CD14-positive monocyte (primary cell): ENCODE results near the gene IVD. TPM values are rescaled to one million over a fixed set of nuclear protein-coding genes. Genes with fewer than 3 reads are reported as not detected.

ENCODE experiments used
- DNase-seq, 3 donors: peaks; one replicate each; pipeline ENCODE4 v3.0.0-alpha.2; 2011 to 2022
- H2AFZ ChIP-seq: 2 replicates; pipeline ENCODE4 v1.6.0; 2012; ENCODE audit warnings: mild to moderate bottlenecking, low read depth, low read length, inconsistent platforms; ENCODE audit not compliant: insufficient read depth, poor library complexity, severe bottlenecking
- H3K27ac ChIP-seq, 2 donors: 1 replicate in 1 of 2; 2 replicates in 1 of 2; pipeline ENCODE4 v1.5.1; 2012 to 2013; ENCODE audit warnings: low read length in 2 of 2, control low read depth in 1 of 2, inconsistent platforms in 1 of 2, low read depth in 1 of 2, mild to moderate bottlenecking in 1 of 2
- H3K27me3 ChIP-seq, 2 donors: one replicate each; pipeline versions ENCODE4 v1.6.0 to v1.6.1; 2011 to 2013; ENCODE audit warnings: low read length in 2 of 2; ENCODE audit not compliant: control insufficient read depth in 2 of 2, insufficient read depth in 2 of 2
- H3K36me3 ChIP-seq, 2 donors: replicated peaks in 1 of 2; 1 replicate in 1 of 2; 2 replicates in 1 of 2; pipeline versions ENCODE4 v1.5.1 to v1.6.1; 2012 to 2013; ENCODE audit warnings: low read length in 2 of 2, control low read depth in 1 of 2, inconsistent platforms in 1 of 2, mild to moderate bottlenecking in 1 of 2; ENCODE audit not compliant: insufficient read depth in 2 of 2, control insufficient read depth in 1 of 2
- H3K4me1 ChIP-seq, 2 donors: 1 replicate in 1 of 2; 2 replicates in 1 of 2; pipeline versions ENCODE4 v1.5.1 to v1.6.1; 2012 to 2013; ENCODE audit warnings: low read length in 2 of 2, control low read depth in 1 of 2, inconsistent platforms in 1 of 2, mild to moderate bottlenecking in 1 of 2, moderate library complexity in 1 of 2; ENCODE audit not compliant: insufficient read depth in 2 of 2, control insufficient read depth in 1 of 2
- H3K4me2 ChIP-seq: replicated peaks from 2 replicates; pipeline ENCODE3; 2012; ENCODE audit warnings: low read length, moderate library complexity, mild to moderate bottlenecking; ENCODE audit not compliant: poor library complexity, severe bottlenecking; ENCODE audit errors: extremely low read depth
- H3K4me3 ChIP-seq, 3 experiments: fragments of 200-600 bp in 1 of 3; sonication (generic) in 1 of 3; replicated peaks in 1 of 3; 1 replicate in 2 of 3; 2 replicates in 1 of 3; pipeline ENCODE4 v1.5.1; 2011 to 2013; ENCODE audit warnings: low read length in 3 of 3, mild to moderate bottlenecking in 3 of 3, control low read depth in 2 of 3, low read depth in 2 of 3, inconsistent platforms in 1 of 3, moderate library complexity in 1 of 3
- H3K79me2 ChIP-seq: 2 replicates; pipeline ENCODE4 v1.6.0; 2012; ENCODE audit warnings: mild to moderate bottlenecking, control low read depth, inconsistent platforms, low read length, moderate library complexity; ENCODE audit not compliant: insufficient read depth
- H3K9ac ChIP-seq: 2 replicates; pipeline ENCODE4 v1.6.0; 2017; ENCODE audit warnings: low read length, mild to moderate bottlenecking; ENCODE audit not compliant: insufficient read depth, poor library complexity, severe bottlenecking
- H3K9me3 ChIP-seq, 2 donors: replicated peaks in 1 of 2; 1 replicate in 1 of 2; 2 replicates in 1 of 2; pipeline versions ENCODE4 v1.5.1 to v1.6.1; 2012 to 2013; ENCODE audit warnings: low read length in 2 of 2, control low read depth in 1 of 2; ENCODE audit not compliant: control insufficient read depth in 1 of 2, insufficient read depth in 1 of 2
- H4K20me1 ChIP-seq: 2 replicates; pipeline ENCODE4 v1.6.0; 2012; ENCODE audit warnings: mild to moderate bottlenecking, low read length, control low read depth, moderate library complexity; ENCODE audit not compliant: insufficient read depth
- H3K27ac Mint-ChIP-seq, 7 donors: one replicate each; pipeline ENCODE4 v1.8.0; 2020; ENCODE audit warnings: mild to moderate bottlenecking in 7 of 7, mixed read lengths in 7 of 7, moderate library complexity in 6 of 7, inconsistent platforms in 2 of 7
- H3K27me3 Mint-ChIP-seq, 3 donors: one replicate each; pipeline ENCODE4 v1.8.0; 2021 to 2022; ENCODE audit warnings: low read depth in 3 of 3, mild to moderate bottlenecking in 3 of 3, mixed read lengths in 3 of 3, moderate library complexity in 3 of 3, inconsistent platforms in 1 of 3
- H3K36me3 Mint-ChIP-seq, 2 donors: one replicate each; pipeline ENCODE4 v1.8.0; 2020; ENCODE audit warnings: mixed read lengths in 2 of 2, inconsistent platforms in 1 of 2, mild to moderate bottlenecking in 1 of 2
- H3K4me1 Mint-ChIP-seq: one replicate; pipeline ENCODE4 v1.8.0; 2020; ENCODE audit warnings: mild to moderate bottlenecking, mixed read lengths
- H3K4me3 Mint-ChIP-seq, 2 donors: one replicate each; pipeline ENCODE4 v1.8.0; 2020; ENCODE audit warnings: mild to moderate bottlenecking in 2 of 2, mixed read lengths in 2 of 2, moderate library complexity in 1 of 2
- H3K9me3 Mint-ChIP-seq, 7 donors: one replicate each; pipeline ENCODE4 v1.8.0; 2020 to 2022; ENCODE audit warnings: mixed read lengths in 7 of 7, mild to moderate bottlenecking in 6 of 7, moderate library complexity in 6 of 7, inconsistent platforms in 2 of 7
- WGBS: methylation state at CpG from one replicate; pipeline ENCODE4 v1.1.5; 2013; ENCODE audit warnings: missing lambda C conversion rate; ENCODE audit not compliant: insufficient coverage; 5-methylcytosine and 5-hydroxymethylcytosine counted together
- intact Hi-C, 2 donors: fragments of 100-400 bp; cut with micrococcal nuclease; formaldehyde crosslinking; loops; one replicate each; pipeline versions ENCODE4 v1.15.0 to v1.15.1; 2023
- polyA plus RNA-seq, 3 donors: library from polyadenylated mRNA; depleted of rRNA in 1 of 3; unstranded in 2 of 3; stranded (reverse) in 1 of 3; fragments of 300-500 nt in 2 of 3; fragments of >200 nt in 1 of 3; fragmentation: Illumina TruSeq in 2 of 3; gene quantifications; 1 replicate in 2 of 3; 2 replicates in 1 of 3; pipeline ENCODE4 v1.2.3, GENCODE V29; 2012 to 2021
- TF ChIP-seq, protein P1 (sequence below): fragments of 200-600 bp; IDR thresholded peaks from one replicate; pipeline ENCODE4 v1.8.0; 2022; ENCODE audit warnings: antibody characterized with exemption, mild to moderate bottlenecking

Gene IVD
- polyA plus RNA-seq, 3 donors, result 28.6 to 46.3 (median 31.3) TPM

DNA sequence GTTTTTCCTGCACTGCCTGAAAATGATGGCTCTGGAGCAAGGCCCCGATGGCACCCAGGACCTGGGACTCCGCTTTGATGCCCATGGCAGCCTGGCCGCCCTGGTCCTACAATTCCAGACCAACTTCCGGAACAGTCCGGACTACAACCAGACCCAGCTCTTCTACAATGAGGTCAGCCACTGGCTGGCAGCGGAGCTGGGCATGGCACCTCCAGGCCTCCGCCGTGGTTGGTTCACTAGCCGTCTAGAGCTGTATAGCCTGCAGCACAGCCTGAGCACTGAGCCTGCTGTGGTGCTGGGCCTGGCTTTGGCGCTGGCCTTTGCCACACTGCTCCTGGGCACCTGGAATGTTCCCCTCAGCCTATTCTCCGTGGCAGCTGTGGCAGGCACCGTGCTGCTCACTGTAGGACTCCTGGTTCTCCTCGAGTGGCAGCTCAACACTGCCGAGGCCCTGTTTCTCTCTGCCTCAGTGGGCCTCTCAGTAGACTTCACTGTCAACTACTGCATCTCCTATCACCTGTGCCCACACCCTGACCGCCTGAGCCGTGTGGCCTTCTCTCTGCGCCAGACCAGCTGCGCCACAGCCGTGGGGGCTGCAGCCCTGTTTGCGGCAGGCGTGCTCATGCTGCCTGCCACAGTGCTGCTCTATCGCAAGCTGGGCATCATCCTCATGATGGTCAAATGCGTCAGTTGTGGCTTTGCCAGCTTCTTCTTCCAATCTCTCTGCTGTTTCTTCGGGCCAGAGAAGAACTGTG is 36.7 kb upstream of the IVD start:
- Histone ChIP-seq H3K9me3 (no peaks in the 10 kb centered on the region), H3K27me3 (no peaks in the 10 kb centered on the region), H4K20me1 (no peaks in the 10 kb centered on the region), H2AFZ (peak overlapping the region; percentile 78), H3K4me2 (no peak overlapping the region), H3K4me3 (no peak overlapping the region), H3K27ac (no peak overlapping the region), H3K4me1 (peaks cover 24 to 35% of the 10 kb centered on the region in 2 donors), H3K36me3 (no peaks in the 10 kb centered on the region), H3K9ac (no peak overlapping the region), H3K79me2 (no peaks in the 10 kb centered on the region)
- H3K4me1 Mint-ChIP-seq, result peaks cover 32% of the 10 kb centered on the region
- H3K27ac Mint-ChIP-seq, result no peak overlapping the region
- WGBS, result 95% methylated on average over 23 of the region's 24 CpGs
- H3K27me3 Mint-ChIP-seq, result peaks cover 2 to 8% (median 6%) of the 10 kb centered on the region in 3 donors
- TF ChIP-seq, protein P1, sequence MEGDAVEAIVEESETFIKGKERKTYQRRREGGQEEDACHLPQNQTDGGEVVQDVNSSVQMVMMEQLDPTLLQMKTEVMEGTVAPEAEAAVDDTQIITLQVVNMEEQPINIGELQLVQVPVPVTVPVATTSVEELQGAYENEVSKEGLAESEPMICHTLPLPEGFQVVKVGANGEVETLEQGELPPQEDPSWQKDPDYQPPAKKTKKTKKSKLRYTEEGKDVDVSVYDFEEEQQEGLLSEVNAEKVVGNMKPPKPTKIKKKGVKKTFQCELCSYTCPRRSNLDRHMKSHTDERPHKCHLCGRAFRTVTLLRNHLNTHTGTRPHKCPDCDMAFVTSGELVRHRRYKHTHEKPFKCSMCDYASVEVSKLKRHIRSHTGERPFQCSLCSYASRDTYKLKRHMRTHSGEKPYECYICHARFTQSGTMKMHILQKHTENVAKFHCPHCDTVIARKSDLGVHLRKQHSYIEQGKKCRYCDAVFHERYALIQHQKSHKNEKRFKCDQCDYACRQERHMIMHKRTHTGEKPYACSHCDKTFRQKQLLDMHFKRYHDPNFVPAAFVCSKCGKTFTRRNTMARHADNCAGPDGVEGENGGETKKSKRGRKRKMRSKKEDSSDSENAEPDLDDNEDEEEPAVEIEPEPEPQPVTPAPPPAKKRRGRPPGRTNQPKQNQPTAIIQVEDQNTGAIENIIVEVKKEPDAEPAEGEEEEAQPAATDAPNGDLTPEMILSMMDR, result no peak
- no peaks in the 10 kb centered on the region for H3K9me3 Mint-ChIP-seq
- intact Hi-C loops, result loop anchor here (1.0 to 5.0 kb wide), 3 partner anchors 38 to 53 kb away; partner anchors contain the start of gene IVD (in 1 of the 2)
- peaks cover 4 to 6% of the 10 kb centered on the region in 2 donors for H3K36me3 Mint-ChIP-seq
- DNase-seq, result no peak
- H3K4me3 Mint-ChIP-seq, result peak overlapping the region in 1 of 2 donors; percentile 57

DNA sequence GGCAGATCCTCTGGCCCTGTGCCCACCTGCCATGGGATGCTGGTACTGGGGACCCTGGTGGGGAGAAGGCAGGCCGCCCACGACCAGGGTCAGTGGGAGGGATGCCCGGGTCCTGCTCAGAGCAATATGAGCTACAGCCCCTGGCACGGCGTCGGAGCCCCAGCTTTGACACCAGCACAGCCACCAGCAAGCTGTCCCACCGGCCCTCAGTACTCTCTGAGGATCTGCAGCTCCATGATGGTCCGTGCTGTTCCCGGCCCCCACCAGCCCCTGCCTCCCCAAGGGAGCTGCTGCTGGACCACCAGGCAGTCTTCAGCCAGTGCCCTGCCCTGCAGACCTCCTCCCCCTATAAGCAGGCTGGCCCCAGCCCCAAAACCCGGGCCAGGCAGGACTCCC is 36.1 kb upstream of the IVD start:
- H3K79me2 ChIP-seq, result no peaks in the 10 kb centered on the region
- H3K27ac ChIP-seq, result no peak overlapping the region
- TF ChIP-seq, protein P1, result no peak
- 95% methylated on average over 10 of the region's 10 CpGs for WGBS
- no peak for DNase-seq
- Mint-ChIP-seq H3K9me3 (no peaks in the 10 kb centered on the region), H3K27ac (no peak overlapping the region), H3K4me3 (no peak overlapping the region), H3K4me1 (peaks cover 30% of the 10 kb centered on the region), H3K36me3 (peaks cover 4% of the 10 kb centered on the region in 2 donors), H3K27me3 (peaks cover 2 to 8% (median 6%) of the 10 kb centered on the region in 3 donors)
- no peaks in the 10 kb centered on the region for H3K27me3 ChIP-seq
- no peak overlapping the region for H2AFZ ChIP-seq
- no peaks in the 10 kb centered on the region for H4K20me1 ChIP-seq
- no peak overlapping the region for H3K4me3 ChIP-seq
- H3K4me1 ChIP-seq, result peaks cover 24 to 35% of the 10 kb centered on the region in 2 donors
- no peak overlapping the region for H3K9ac ChIP-seq
- no peak overlapping the region for H3K4me2 ChIP-seq
- intact Hi-C loops, result loop anchor here (5.0 kb wide), 2 partner anchors 38 to 53 kb away; partner anchors contain the start of gene IVD (in 1 of the 2)
- H3K36me3 ChIP-seq, result no peaks in the 10 kb centered on the region
- no peaks in the 10 kb centered on the region for H3K9me3 ChIP-seq
